ENCODE measurements around the gene ANKUB1.
"Not testable (repeated sequence)": the region's sequence is repeated elsewhere in the genome, so short reads cannot be mapped to it uniquely, and the experiment has no call there.

Gene ANKUB1, protein sequence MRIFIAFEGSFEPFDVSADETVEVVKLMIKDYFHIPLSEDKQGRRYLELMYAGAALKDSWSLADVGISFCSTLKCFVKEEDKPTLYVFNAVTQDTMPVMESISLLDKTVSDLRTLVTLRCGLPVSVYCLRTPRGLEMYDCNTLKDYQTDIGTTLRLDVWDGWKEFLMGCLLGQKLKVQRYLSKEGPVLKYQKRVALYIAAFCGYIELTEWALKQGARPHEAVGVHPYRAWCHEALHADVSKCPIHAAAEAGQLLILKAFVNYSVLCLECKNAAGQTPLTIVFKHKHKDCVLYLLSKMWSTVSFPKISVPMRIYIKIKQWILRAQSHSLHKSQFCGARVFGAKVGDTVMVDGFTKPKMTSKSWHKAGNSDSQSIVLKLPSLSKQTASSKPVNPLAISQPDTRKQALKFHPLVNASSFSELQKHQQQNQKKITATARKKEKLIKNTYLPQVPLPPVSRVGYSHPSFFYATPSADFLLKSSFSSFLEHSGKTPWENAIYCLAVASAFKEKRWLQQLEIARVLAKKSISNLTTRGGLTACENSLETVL

DNA sequence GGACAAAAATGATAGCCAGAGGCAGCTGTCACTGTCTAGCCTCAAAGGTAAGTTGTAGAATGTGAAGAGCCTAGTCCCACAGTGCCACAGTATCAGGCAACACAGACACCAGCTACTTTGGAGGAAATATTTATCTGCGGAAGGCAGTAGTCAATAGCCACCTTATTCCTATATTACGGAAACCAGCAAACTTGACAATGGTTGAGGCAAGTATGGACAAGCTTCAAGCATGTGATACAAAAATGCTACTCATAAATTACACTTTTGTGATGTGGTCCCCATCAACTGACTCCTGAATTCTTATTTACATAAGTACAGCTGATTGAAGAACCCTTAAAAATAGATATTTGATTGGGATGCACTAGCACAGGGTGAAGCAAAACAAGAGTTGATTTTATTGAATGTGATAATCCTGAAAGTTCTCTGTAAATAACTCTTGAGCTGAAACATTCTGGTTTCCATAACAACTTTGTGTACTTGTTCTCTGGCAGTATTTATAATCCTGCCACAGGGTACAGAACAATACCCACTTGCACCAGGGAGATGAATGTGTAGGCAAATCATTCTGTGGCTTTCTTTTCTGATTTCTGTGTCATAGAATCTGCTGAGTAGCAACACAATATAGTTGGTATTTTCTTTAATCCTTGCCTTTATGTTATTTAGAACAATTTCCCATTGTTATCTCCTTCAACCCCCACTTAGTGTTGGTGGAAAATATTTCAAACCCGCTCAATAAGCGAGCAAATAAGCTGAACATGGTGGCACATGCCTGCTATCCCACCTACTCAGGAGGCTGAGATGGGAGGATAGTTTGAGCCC is at the start of gene ANKUB1:
ANKUB1 (minus strand) TSS at position 103 of the 819 bp plus-strand sequence. CDS start 188 bp downstream, outside the sequence.
- DNase-seq (ENCODE audit: low read depth, low spot score), result no peak

- no peak for DNase-seq (ENCODE audit: low read depth, low spot score)
Observed at GRCh38 chr3:149839896-149840295, 47.5 kb upstream of the ANKUB1 start.

DNA sequence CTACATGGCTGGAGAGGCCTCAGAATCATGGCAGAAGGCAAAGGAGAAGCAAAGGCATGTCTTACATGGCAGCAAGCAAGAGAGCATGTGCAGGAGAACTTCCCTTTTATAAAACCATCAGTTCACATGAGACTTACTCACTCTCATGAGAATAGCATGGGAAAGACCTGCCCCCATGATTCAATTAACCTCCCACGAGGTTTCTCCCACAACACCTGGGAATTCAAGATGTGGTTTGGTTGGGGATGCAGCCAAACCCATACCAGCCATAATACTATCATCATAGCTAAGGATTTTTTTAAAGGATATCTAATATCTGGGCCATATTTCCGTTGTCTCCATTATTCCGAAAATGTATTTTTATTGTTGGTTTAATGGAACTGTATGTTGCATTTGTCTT is 47.1 kb upstream of the ANKUB1 start:
- not testable (repeated sequence) for DNase-seq (ENCODE audit: low read depth, low spot score)

DNA sequence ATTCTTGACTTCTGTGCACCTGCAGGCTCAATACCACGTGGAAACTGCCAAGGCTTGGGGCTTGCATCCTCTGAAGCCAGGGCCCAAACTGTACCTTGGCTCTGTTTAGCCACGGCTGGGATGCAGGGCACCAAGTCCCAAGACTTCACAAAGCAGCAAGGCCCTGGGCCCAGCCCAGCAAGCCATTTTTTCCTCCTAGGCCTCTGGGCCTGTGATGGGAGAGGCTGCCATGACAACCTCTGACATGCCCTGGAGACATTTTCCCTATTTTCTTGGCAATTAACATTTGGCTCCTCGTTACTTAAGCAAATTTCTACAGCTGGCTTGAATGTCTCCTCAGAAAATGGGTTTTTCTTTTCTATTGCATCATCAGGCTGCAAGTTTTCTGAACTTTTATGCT is 46.1 kb upstream of the ANKUB1 start:
- DNase-seq (ENCODE audit: low read depth, low spot score), result not testable (repeated sequence)

DNA sequence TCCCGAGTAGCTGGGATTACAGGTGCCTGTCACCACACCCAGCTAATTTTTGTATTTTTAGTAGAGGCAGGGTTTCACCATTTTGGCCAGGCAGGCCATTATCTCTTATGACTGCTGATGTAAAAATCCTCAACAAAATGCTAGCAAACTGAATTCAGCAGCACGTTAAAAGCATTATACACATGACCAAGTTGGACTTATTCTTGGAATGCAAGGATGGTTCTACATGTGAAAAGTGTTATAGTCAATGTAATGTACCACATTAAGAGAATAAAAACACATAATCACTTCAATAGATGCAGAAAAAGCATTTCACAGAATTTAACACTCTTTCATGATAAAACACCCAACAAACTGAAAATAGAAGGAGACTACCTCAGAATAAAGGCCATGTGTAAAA is 40.9 kb upstream of the ANKUB1 start:
- no peak for DNase-seq (ENCODE audit: low read depth, low spot score)

DNA sequence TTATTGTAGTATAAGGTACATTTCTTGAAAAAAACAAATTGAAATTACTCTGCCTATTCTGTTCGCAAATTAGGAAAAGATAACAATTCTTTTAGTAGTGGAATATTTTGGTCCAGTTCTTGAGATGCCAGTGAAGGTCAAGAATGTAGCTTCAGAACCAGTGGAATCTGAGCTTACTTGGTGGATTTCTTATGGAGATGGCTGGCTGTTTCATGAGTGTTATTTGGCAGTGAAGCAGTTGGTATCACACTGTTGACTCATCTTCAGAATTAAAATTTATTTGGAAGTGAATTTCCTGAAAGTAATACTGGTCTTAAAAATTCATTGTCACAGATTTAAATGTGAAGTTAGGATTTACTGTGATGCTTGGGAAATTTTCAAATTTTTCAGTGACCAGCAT is 39.7 kb upstream of the ANKUB1 start:
- DNase-seq (ENCODE audit: low read depth, low spot score), result no peak

DNA sequence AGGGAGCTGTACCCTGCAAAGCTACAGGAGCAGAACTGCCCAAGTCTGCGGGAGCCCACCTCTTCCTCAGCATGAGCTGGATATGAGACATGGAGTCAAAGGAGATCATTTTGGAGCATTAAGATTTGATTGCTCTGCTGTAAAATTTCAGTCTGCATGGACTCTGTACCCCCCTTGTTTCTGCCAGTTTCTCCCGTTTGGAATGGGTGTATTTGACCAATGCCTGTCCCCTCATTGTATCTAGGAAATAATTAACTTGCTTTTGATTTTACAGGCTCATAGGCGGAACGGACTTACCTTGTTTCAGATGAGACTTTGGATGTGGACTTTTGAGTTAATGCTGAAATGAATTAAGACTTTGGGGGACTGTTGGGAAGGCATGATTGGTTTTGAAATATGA is 39.0 kb upstream of the ANKUB1 start:
- DNase-seq (ENCODE audit: low read depth, low spot score), result no peak

DNA sequence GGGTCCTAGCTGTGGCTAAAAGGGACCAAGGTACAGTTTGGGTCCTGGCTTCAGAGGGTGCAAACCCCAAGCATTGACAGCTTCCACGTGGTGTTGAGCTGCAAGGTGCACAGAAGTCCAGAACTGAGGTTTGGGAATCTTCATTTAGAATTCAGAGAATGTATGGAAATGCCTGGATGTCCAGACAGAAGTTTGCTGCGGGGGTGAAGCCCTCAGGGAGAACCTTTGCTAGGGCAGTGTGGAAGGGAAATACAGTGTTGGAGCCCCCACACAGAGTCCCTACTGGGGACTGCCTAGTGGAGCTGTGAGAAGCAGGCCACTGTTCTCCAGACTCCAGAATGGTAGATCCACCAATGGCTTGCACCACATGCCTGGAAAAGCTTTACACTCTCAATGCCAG is 38.5 kb upstream of the ANKUB1 start:
- no peak for DNase-seq (ENCODE audit: low read depth, low spot score)

GRCh38 chr3:149829631-149830030 is 37.3 kb upstream of the ANKUB1 start:
- not testable (repeated sequence) for DNase-seq (ENCODE audit: low read depth, low spot score)

- no peak for DNase-seq (ENCODE audit: low read depth, low spot score)
Observed at GRCh38 chr3:149828390-149828789, 36.0 kb upstream of the ANKUB1 start.

DNA sequence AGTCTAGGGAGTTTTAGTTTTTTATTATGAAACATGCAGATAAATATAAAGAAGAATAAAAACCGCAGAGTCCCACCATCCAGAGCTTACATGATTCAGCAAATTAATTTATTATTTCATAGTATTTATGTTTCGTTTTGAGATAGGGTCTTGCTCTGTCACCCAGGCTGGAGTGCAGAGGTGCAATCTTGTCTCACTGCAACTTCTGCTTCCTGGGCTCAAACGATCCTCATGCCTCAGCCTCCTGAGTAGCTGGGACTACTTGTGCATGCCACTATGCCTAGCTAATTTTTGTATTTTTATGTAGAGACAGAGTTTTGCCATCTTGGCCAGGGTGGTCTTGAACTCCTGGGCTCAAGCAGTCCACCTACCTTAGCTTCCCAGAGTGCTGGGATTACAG is 34.3 kb upstream of the ANKUB1 start:
- no peak for DNase-seq (ENCODE audit: low read depth, low spot score)

- DNase-seq (ENCODE audit: low read depth, low spot score), result peak; percentile 14
Observed at GRCh38 chr3:149820183-149820582, 27.8 kb upstream of the ANKUB1 start.

- no peak for DNase-seq (ENCODE audit: low read depth, low spot score)
Observed at GRCh38 chr3:149819432-149819831, 27.1 kb upstream of the ANKUB1 start.

DNA sequence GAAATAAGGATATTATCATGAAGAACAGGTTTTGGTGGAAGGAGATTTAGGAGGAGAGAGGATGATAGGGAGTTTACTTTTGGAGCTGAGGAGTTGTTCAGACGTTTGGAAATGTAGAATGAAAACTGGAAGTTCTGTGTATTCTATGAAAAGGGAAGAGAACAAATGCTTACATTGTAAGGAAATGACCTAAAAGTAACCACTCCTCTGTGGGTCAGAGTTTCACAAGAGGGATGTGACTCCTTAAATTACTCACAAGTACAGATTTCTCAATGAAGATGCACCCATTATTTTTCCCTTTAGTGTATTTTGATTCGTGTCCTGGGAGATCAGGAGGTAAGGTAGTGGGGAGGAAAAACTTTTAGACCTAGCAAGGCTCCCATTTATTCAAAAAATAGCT is 24.6 kb upstream of the ANKUB1 start:
- DNase-seq (ENCODE audit: low read depth, low spot score), result no peak

GRCh38 chr3:149816311-149816710 is 24.0 kb upstream of the ANKUB1 start:
- DNase-seq (ENCODE audit: low read depth, low spot score), result no peak

DNA sequence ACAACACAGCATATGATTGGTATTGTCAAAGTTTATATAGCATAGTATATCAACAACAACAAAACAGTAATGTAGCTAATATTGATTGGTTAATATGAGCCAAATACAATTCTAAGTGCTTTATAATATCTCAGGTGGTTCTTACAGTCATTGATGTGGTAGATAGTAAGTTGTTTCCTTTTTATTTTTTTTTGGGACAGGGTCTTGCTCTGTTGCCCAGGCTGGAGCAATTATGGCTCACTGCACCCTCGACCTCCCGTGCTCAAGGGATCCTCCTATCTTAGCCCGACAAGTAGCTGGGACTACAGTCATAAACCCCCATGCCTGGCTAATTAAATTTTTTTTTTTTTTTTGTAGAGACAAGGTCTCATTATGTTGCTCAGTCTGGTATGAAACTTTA is 23.4 kb upstream of the ANKUB1 start:
- no peak for DNase-seq (ENCODE audit: low read depth, low spot score)

DNA sequence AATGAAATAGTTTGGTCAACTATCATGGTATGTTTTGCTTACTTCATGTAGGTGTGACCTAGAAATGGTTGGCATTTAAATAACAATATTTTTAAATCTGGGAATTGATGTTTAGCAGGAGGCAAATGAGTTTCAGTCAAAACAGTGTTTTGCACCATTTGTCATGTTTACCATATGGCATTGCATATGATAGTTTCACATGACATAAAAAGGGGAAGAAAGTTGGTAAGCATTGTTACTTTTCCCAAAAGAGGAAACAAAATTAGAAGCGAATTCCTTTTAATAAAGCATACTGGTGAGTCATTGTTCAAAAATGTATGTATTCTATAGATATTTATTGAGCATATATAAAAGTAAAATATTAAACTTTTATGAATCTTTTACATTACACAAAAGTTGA is 23.0 kb upstream of the ANKUB1 start:
- no peak for DNase-seq (ENCODE audit: low read depth, low spot score)

- DNase-seq (ENCODE audit: low read depth, low spot score), result peak; percentile 93
Observed at GRCh38 chr3:149813367-149814281, 21.3 kb upstream of the ANKUB1 start.

- DNase-seq (ENCODE audit: low read depth, low spot score), result peak; percentile 93
Observed at GRCh38 chr3:149812606-149813366, 20.4 kb upstream of the ANKUB1 start, which contains the start of gene RNF13. TSS of gene RNF13 (plus strand) at chr3:149813215. CDS start at chr3:149846027, 32,812 bp downstream.

DNA sequence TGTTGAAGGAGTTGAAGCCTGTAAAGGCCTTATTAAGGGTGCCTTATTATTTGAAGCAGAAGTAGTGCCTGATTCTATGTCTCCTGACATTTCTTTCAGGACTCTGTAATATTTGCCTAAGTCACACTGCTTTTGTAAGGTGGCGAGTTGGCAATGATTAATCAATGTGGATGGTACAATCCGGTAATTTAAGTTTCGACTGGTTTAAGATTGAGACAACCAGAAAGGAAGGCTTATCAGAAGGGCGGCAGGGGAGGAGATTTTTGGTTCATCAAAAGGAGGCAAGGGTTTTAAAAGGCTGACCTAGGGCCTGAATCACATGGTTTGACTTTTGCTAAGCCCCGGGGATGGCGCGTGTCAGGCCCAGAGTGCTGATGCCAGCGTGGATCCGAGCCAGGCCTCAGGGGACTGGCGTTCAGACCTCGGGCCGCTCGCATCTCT is 19.8 kb upstream of the ANKUB1 start:
- DNase-seq (ENCODE audit: low read depth, low spot score), result no peak
